ENCODE results near the gene DCAF5.

DCAF5 gene

DNA sequence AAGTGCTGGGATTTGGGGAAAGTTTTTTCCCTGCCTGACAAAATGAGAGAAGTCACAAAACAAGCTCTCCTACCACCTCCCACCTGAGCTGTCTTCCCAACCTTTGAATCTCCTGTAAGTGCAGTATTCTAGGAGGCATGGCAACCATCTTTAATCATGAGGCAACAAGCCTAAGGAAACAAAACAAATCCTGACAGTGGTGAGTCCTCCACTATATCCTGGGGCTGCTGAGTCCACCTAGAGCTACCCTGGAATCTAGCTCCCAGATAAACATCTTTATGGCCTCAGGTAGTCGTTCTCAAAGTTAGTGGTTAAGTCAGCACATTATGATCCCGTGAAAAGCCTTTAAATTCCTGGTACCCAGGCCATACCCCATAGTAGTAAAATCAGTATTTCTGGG, 151.5 kb downstream of the DCAF5 start:
- DNase-seq (ENCODE audit: low read depth, low spot score), result no peak
- no peak for TF ChIP-seq FOXP2 (optimal IDR thresholded peaks at IDR 0.05; ENCODE audit: control extremely low read depth, extremely low read length, insufficient read depth)

More for the DNA sequence above, 151.5 kb downstream of the DCAF5 start:
- Histone ChIP-seq H3K9me3 (ENCODE audit: low read depth, low read length) (no peaks in the 10 kb centered on the region), H3K36me3 (ENCODE audit: insufficient read depth, low read length) (no peaks in the 10 kb centered on the region), H3K27ac (no peak overlapping the region), H3K9ac (ENCODE audit: insufficient read length) (no peak overlapping the region), H3K4me3 (no peak overlapping the region)

Measured in SK-N-MC (cell line).